ENCODE results near the gene KIF23. TPM values are rescaled to one million over a fixed set of nuclear protein-coding genes. Genes with fewer than 3 reads are reported as not detected.

KIF23 gene
- polyA plus RNA-seq, 4 donors = 1.1 to 14.0 (median 6.7) TPM

DNA sequence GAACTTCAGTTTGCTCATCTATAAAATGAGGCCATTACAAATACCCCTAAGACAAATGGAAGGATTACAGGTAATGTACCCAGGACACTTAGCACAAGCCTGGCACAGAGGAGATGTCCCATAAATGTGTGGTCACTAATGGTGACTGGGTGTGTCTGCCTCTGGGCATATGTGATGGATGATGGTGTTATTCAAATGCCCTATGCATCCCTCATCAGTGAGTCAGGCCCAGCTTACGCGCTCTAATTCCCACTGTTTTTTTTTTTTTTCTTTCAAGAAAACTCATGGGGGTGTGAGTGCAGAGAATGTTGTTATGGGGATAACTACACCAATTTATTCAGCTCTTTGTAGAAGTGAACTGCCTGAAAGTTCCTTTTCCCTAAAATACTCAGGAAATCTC lies 23.6 kb upstream of the KIF23 start:
- no peak for FAIRE-seq
- 95 to 100% (median 98%) methylated on average over 2 of the region's 2 CpGs for WGBS, 3 donors
- no peak overlapping the region for H3K27ac ChIP-seq (ENCODE audit: low read depth in 1 of 3, low read length in 2 of 3)

GRCh38 chr15:69391046-69391757 lies 22.9 kb upstream of the KIF23 start:
- Histone ChIP-seq H3K27ac (ENCODE audit: low read depth in 1 of 3, low read length in 2 of 3) (no peak overlapping the region), H3K4me3 (ENCODE audit: low read depth in 1 of 3, low read length in 3 of 3) (no peak overlapping the region), H3K27me3 (ENCODE audit: control insufficient read depth in 3 of 3, insufficient read depth in 3 of 3, low read length in 3 of 3) (peaks cover 0 to 5% (median 0%) of the 10 kb centered on the region in 3 donors), H3K4me1 (ENCODE audit: control insufficient read depth in 3 of 3, insufficient read depth in 2 of 3, low read depth in 1 of 3, low read length in 2 of 3) (peaks cover 0 to 6% (median 0%) of the 10 kb centered on the region in 3 donors), H3K36me3 (ENCODE audit: control insufficient read depth in 3 of 3, insufficient read depth in 2 of 3, low read depth in 1 of 3, low read length in 3 of 3) (no peaks in the 10 kb centered on the region), H3K9me3 (ENCODE audit: control insufficient read depth in 2 of 2, insufficient read depth in 1 of 2, low read depth in 1 of 2, low read length in 1 of 2) (no peaks in the 10 kb centered on the region)
- DNase-seq = no peak
- WGBS, 3 donors = 89 to 90% (median 89%) methylated on average over 11 of the region's 11 CpGs
- no peak for FAIRE-seq

More for the DNA sequence above, 23.6 kb upstream of the KIF23 start:
- Histone ChIP-seq H3K4me1 (ENCODE audit: control insufficient read depth in 3 of 3, insufficient read depth in 2 of 3, low read depth in 1 of 3, low read length in 2 of 3) (peaks cover 0 to 6% (median 0%) of the 10 kb centered on the region in 3 donors), H3K27me3 (ENCODE audit: control insufficient read depth in 3 of 3, insufficient read depth in 3 of 3, low read length in 3 of 3) (peaks cover 0 to 5% (median 0%) of the 10 kb centered on the region in 3 donors), H3K9me3 (ENCODE audit: control insufficient read depth in 2 of 2, insufficient read depth in 1 of 2, low read depth in 1 of 2, low read length in 1 of 2) (no peaks in the 10 kb centered on the region), H3K4me3 (ENCODE audit: low read depth in 1 of 3, low read length in 3 of 3) (no peak overlapping the region), H3K36me3 (ENCODE audit: control insufficient read depth in 3 of 3, insufficient read depth in 2 of 3, low read depth in 1 of 3, low read length in 3 of 3) (no peaks in the 10 kb centered on the region)
- DNase-seq = no peak

DNA sequence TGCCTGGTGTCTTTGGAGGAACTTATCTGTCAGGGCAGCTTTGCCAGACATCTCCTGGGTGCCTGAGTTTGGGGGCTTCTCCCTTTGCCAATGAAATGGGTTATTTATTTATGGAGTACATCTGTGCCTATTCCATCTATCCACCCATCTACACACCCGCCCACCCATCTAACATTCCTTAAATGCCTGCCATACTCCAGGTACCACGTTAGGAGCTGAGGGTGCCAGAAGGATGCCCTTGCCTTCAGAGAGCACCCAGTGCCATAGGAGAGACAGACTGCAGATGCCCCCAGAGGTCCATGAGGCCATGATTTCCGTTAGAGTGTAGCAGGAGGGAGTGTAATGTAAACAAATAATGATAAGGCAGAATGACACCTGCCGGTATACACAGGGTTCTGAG lies 21.8 kb upstream of the KIF23 start:
- DNase-seq = no peak

GRCh38 chr15:69393831-69394491 lies 20.2 kb upstream of the KIF23 start:
- Histone ChIP-seq H3K27me3 (ENCODE audit: control insufficient read depth in 3 of 3, insufficient read depth in 3 of 3, low read length in 3 of 3) (peaks cover 0 to 5% (median 0%) of the 10 kb centered on the region in 3 donors), H3K4me1 (ENCODE audit: control insufficient read depth in 3 of 3, insufficient read depth in 2 of 3, low read depth in 1 of 3, low read length in 2 of 3) (peaks cover 0 to 6% (median 0%) of the 10 kb centered on the region in 3 donors), H3K4me3 (ENCODE audit: low read depth in 1 of 3, low read length in 3 of 3) (no peak overlapping the region), H3K9me3 (ENCODE audit: control insufficient read depth in 2 of 2, insufficient read depth in 1 of 2, low read depth in 1 of 2, low read length in 1 of 2) (no peaks in the 10 kb centered on the region), H3K27ac (ENCODE audit: low read depth in 1 of 3, low read length in 2 of 3) (no peak overlapping the region), H3K36me3 (ENCODE audit: control insufficient read depth in 3 of 3, insufficient read depth in 2 of 3, low read depth in 1 of 3, low read length in 3 of 3) (peaks cover 0 to 8% (median 0%) of the 10 kb centered on the region in 3 donors)
- no peak for FAIRE-seq
- no peak for DNase-seq
- WGBS, 3 donors = 60 to 71% (median 61%) methylated on average over 11 of the region's 11 CpGs

More for the DNA sequence above, 21.8 kb upstream of the KIF23 start:
- 20 to 55% (median 38%) methylated on average over 4 of the region's 4 CpGs for WGBS, 3 donors
- no peak overlapping the region for H3K27ac ChIP-seq (ENCODE audit: low read depth in 1 of 3, low read length in 2 of 3)
- no peaks in the 10 kb centered on the region for H3K36me3 ChIP-seq (ENCODE audit: control insufficient read depth in 3 of 3, insufficient read depth in 2 of 3, low read depth in 1 of 3, low read length in 3 of 3)
- H3K4me1 ChIP-seq (ENCODE audit: control insufficient read depth in 3 of 3, insufficient read depth in 2 of 3, low read depth in 1 of 3, low read length in 2 of 3) = peaks cover 0 to 6% (median 0%) of the 10 kb centered on the region in 3 donors
- no peak for FAIRE-seq
- no peaks in the 10 kb centered on the region for H3K9me3 ChIP-seq (ENCODE audit: control insufficient read depth in 2 of 2, insufficient read depth in 1 of 2, low read depth in 1 of 2, low read length in 1 of 2)
- H3K4me3 ChIP-seq (ENCODE audit: low read depth in 1 of 3, low read length in 3 of 3) = no peak overlapping the region
- peaks cover 0 to 5% (median 0%) of the 10 kb centered on the region in 3 donors for H3K27me3 ChIP-seq (ENCODE audit: control insufficient read depth in 3 of 3, insufficient read depth in 3 of 3, low read length in 3 of 3)

DNA sequence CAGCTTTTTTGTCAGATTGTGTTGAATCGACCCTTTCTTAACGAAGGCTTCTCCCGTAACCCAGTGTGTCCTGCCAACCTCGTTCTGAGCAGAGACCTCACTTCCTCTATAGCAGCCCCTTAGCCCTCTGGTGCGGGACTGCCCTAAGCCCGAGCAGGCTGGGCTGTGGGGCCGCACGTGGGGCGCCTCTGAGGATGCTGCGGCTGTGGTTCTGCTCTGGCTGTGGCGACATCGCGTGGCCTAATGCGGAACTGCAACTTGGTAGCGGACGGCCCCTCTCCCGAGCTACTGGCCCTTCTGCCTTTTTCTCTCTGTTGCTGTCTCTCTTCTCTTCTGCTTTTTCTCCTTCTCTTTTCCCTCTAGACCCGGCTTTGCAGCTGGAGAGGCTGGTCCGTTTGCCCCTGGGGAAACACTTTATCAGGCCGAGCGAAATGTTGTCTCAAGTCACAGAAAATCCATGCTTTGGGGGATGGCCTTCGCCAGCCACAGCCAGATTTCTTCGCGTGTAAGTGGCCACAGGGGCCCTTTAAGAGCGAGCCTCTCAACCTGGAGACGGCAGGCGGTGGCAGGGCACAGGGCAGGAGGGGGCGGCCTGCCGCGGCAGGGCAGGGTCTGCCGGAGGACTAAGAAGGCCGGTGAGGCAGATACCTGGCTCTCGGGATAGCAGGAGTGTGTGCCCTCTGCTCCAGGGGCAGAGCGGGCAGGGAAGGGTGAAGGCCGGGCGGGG lies 19.4 kb upstream of the KIF23 start:
- FAIRE-seq = no peak
- Histone ChIP-seq H3K4me1 (ENCODE audit: control insufficient read depth in 3 of 3, insufficient read depth in 2 of 3, low read depth in 1 of 3, low read length in 2 of 3) (peaks cover 0 to 6% (median 0%) of the 10 kb centered on the region in 3 donors), H3K36me3 (ENCODE audit: control insufficient read depth in 3 of 3, insufficient read depth in 2 of 3, low read depth in 1 of 3, low read length in 3 of 3) (peaks cover 0 to 8% (median 0%) of the 10 kb centered on the region in 3 donors), H3K27me3 (ENCODE audit: control insufficient read depth in 3 of 3, insufficient read depth in 3 of 3, low read length in 3 of 3) (peaks cover 0 to 5% (median 0%) of the 10 kb centered on the region in 3 donors), H3K27ac (ENCODE audit: low read depth in 1 of 3, low read length in 2 of 3) (no peak overlapping the region), H3K9me3 (ENCODE audit: control insufficient read depth in 2 of 2, insufficient read depth in 1 of 2, low read depth in 1 of 2, low read length in 1 of 2) (no peaks in the 10 kb centered on the region), H3K4me3 (ENCODE audit: low read depth in 1 of 3, low read length in 3 of 3) (no peak overlapping the region)
- WGBS, 3 donors = 32 to 42% (median 39%) methylated on average over 35 to 36 of the region's 36 CpGs
- peak; percentile 57 to 84 for DNase-seq

DNA sequence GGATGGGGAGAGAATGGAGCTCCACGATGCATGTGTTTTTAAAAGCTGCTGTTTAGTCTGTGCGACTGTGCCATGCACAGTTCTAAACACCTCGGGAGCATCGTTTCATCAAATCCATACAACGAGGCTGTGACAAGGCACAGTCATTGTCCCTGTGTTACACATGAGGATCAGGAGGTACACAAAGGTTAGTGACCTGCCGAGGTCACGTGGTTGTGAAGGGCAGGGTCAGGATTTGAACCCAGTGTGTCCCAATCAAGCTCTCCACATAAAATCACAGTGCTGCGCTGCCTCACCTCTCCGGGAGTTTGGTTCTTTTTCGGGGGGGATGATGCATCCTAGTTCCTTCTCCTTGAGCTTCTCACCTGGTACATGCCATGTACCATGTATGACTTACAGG lies 18.7 kb upstream of the KIF23 start:
- DNase-seq = no peak
- WGBS, 3 donors = 92 to 93% (median 93%) methylated on average over 10 of the region's 10 CpGs
- Histone ChIP-seq H3K27ac (ENCODE audit: low read depth in 1 of 3, low read length in 2 of 3) (no peak overlapping the region), H3K4me1 (ENCODE audit: control insufficient read depth in 3 of 3, insufficient read depth in 2 of 3, low read depth in 1 of 3, low read length in 2 of 3) (peaks cover 0 to 6% (median 0%) of the 10 kb centered on the region in 3 donors), H3K27me3 (ENCODE audit: control insufficient read depth in 3 of 3, insufficient read depth in 3 of 3, low read length in 3 of 3) (peaks cover 0 to 5% (median 0%) of the 10 kb centered on the region in 3 donors), H3K4me3 (ENCODE audit: low read depth in 1 of 3, low read length in 3 of 3) (no peak overlapping the region), H3K36me3 (ENCODE audit: control insufficient read depth in 3 of 3, insufficient read depth in 2 of 3, low read depth in 1 of 3, low read length in 3 of 3) (peaks cover 0 to 12% (median 0%) of the 10 kb centered on the region in 3 donors), H3K9me3 (ENCODE audit: control insufficient read depth in 2 of 2, insufficient read depth in 1 of 2, low read depth in 1 of 2, low read length in 1 of 2) (no peaks in the 10 kb centered on the region)
- FAIRE-seq = no peak

- Histone ChIP-seq H3K9me3 (ENCODE audit: control insufficient read depth in 2 of 2, insufficient read depth in 1 of 2, low read depth in 1 of 2, low read length in 1 of 2) (no peaks in the 10 kb centered on the region), H3K36me3 (ENCODE audit: control insufficient read depth in 3 of 3, insufficient read depth in 2 of 3, low read depth in 1 of 3, low read length in 3 of 3) (peaks cover 0 to 12% (median 0%) of the 10 kb centered on the region in 3 donors), H3K4me3 (ENCODE audit: low read depth in 1 of 3, low read length in 3 of 3) (no peak overlapping the region), H3K27ac (ENCODE audit: low read depth in 1 of 3, low read length in 2 of 3) (no peak overlapping the region), H3K27me3 (ENCODE audit: control insufficient read depth in 3 of 3, insufficient read depth in 3 of 3, low read length in 3 of 3) (peaks cover 0 to 5% (median 0%) of the 10 kb centered on the region in 3 donors), H3K4me1 (ENCODE audit: control insufficient read depth in 3 of 3, insufficient read depth in 2 of 3, low read depth in 1 of 3, low read length in 2 of 3) (peaks cover 0 to 6% (median 0%) of the 10 kb centered on the region in 3 donors)
- 79 to 85% (median 80%) methylated on average over 5 of the region's 5 CpGs for WGBS, 3 donors
- no peak for DNase-seq
- FAIRE-seq = no peak
These were observed 18.2 kb upstream of the KIF23 start for GRCh38 chr15:69395991-69396390.

- H3K36me3 ChIP-seq (ENCODE audit: control insufficient read depth in 3 of 3, insufficient read depth in 2 of 3, low read depth in 1 of 3, low read length in 3 of 3) = peaks cover 0 to 12% (median 0%) of the 10 kb centered on the region in 3 donors
- FAIRE-seq = no peak
- H3K4me3 ChIP-seq (ENCODE audit: low read depth in 1 of 3, low read length in 3 of 3) = no peak overlapping the region
- DNase-seq = no peak
- H3K4me1 ChIP-seq (ENCODE audit: control insufficient read depth in 3 of 3, insufficient read depth in 2 of 3, low read depth in 1 of 3, low read length in 2 of 3) = peaks cover 0 to 6% (median 0%) of the 10 kb centered on the region in 3 donors
- H3K9me3 ChIP-seq (ENCODE audit: control insufficient read depth in 2 of 2, insufficient read depth in 1 of 2, low read depth in 1 of 2, low read length in 1 of 2) = no peaks in the 10 kb centered on the region
- peaks cover 0 to 5% (median 0%) of the 10 kb centered on the region in 3 donors for H3K27me3 ChIP-seq (ENCODE audit: control insufficient read depth in 3 of 3, insufficient read depth in 3 of 3, low read length in 3 of 3)
- H3K27ac ChIP-seq (ENCODE audit: low read depth in 1 of 3, low read length in 2 of 3) = no peak overlapping the region
- 56 to 74% (median 63%) methylated on average over 7 of the region's 7 CpGs for WGBS, 3 donors
These were observed 15.7 kb upstream of the KIF23 start for GRCh38 chr15:69398491-69398891.

Measured in small intestine (tissue), 7 donors.